HEK293 (cell line): ENCODE results near the gene PITPNC1.
A peak's percentile ranks its signal among the peaks of the same experiment; 100 is the strongest.

ENCODE experiments used
- CTCF ChIA-PET: fragments of 350-600 bp; formaldehyde crosslinking; extraction: SDS; loops from one replicate; lab custom pipeline; 2021; ENCODE audit warnings: antibody characterized with exemption; lab: Yijun Ruan, JAX
- POLR2A ChIA-PET: fragments of 300-600 bp; formaldehyde crosslinking; extraction: SDS; loops from one replicate; lab custom pipeline; 2020; ENCODE audit warnings: antibody characterized with exemption, inconsistent platforms; lab: Yijun Ruan, JAX
- H3K27ac ChIP-seq: fragments of 200-500 bp; sonication (Bioruptor generic); 2 replicates; pipeline ENCODE4 v1.5.1; 2014; ENCODE audit warnings: low read depth, low read length, control low read depth, inconsistent platforms; ENCODE audit errors: extremely low read depth
- H3K36me3 ChIP-seq, 2 experiments: fragments of 200-500 bp in 1 of 2; sonication (Bioruptor generic) in 1 of 2; 1 replicate in 1 of 2; 2 replicates in 1 of 2; pipeline ENCODE4 v1.5.1; 2014 to 2017; ENCODE audit warnings: inconsistent platforms in 2 of 2, low read length in 2 of 2; ENCODE audit not compliant: control insufficient read depth in 2 of 2, insufficient read depth in 1 of 2
- H3K4me1 ChIP-seq: fragments of 200-500 bp; sonication (Bioruptor generic); 2 replicates; pipeline ENCODE4 v1.5.1; 2014; ENCODE audit warnings: mild to moderate bottlenecking, low read length, inconsistent platforms; ENCODE audit not compliant: control insufficient read depth, insufficient read depth
- H3K4me3 ChIP-seq: 2 replicates; pipeline ENCODE4 v1.5.1; 2011; ENCODE audit warnings: low read depth, mild to moderate bottlenecking, control low read depth, low read length, moderate library complexity
- H3K9me3 ChIP-seq: fragments of 200-500 bp; sonication (Bioruptor generic); 2 replicates; pipeline ENCODE4 v1.5.1; 2014; ENCODE audit warnings: low read depth, low read length, inconsistent platforms; ENCODE audit not compliant: control insufficient read depth, insufficient read depth
- BCL11A ChIP-seq: fragments of 450-650 bp; formaldehyde crosslinking; IDR thresholded peaks from 2 replicates; pipeline ENCODE4 v1.5.1; 2016; ENCODE audit warnings: low read depth, missing biosample characterization, missing genetic modification characterization
- FEZF1 ChIP-seq: fragments of 450-650 bp; formaldehyde crosslinking; IDR thresholded peaks from 2 replicates; pipeline ENCODE4 v1.5.1; 2016; ENCODE audit warnings: missing biosample characterization, missing genetic modification characterization
- KLF1 ChIP-seq: fragments of 450-650 bp; formaldehyde crosslinking; IDR thresholded peaks from 2 replicates; pipeline ENCODE4 v1.5.1; 2016; ENCODE audit warnings: missing biosample characterization, missing genetic modification characterization
- KLF9 ChIP-seq: fragments of 450-650 bp; formaldehyde crosslinking; IDR thresholded peaks from 2 replicates; pipeline ENCODE4 v1.5.1; 2016; ENCODE audit warnings: missing biosample characterization, missing genetic modification characterization, low read depth
- MYNN ChIP-seq: fragments of 450-650 bp; formaldehyde crosslinking; IDR thresholded peaks from 2 replicates; pipeline ENCODE4 v1.5.1; 2016; ENCODE audit warnings: missing biosample characterization, missing genetic modification characterization, borderline replicate concordance
- PBX3 ChIP-seq: sonication (generic); formaldehyde crosslinking; IDR thresholded peaks from 2 replicates; pipeline ENCODE4 v1.8.1; 2022; ENCODE audit warnings: mild to moderate bottlenecking, moderate library complexity, missing genetic modification reagents
- RBAK ChIP-seq: fragments of 450-650 bp; formaldehyde crosslinking; IDR thresholded peaks from 2 replicates; pipeline ENCODE4 v1.5.1; 2016; ENCODE audit warnings: missing biosample characterization, missing genetic modification characterization
- REST ChIP-seq: fragments of 450-650 bp; formaldehyde crosslinking; IDR thresholded peaks from 2 replicates; pipeline ENCODE4 v1.5.1; 2016; ENCODE audit warnings: missing biosample characterization, missing genetic modification characterization
- ZBTB44 ChIP-seq: fragments of 450-650 bp; IDR thresholded peaks from 2 replicates; pipeline ENCODE4 v1.5.1; 2018; ENCODE audit warnings: missing biosample characterization, mild to moderate bottlenecking, missing genetic modification characterization
- ZBTB6 ChIP-seq: fragments of 450-650 bp; formaldehyde crosslinking; IDR thresholded peaks from 2 replicates; pipeline ENCODE4 v1.5.1; 2017; ENCODE audit warnings: missing biosample characterization, missing genetic modification characterization
- ZIC2 ChIP-seq: fragments of 450-650 bp; formaldehyde crosslinking; IDR thresholded peaks from 2 replicates; pipeline ENCODE4 v1.5.1; 2016; ENCODE audit warnings: missing biosample characterization, missing genetic modification characterization
- ZNF112 ChIP-seq: fragments of 450-650 bp; formaldehyde crosslinking; IDR thresholded peaks from 2 replicates; pipeline ENCODE4 v1.5.0; 2017; ENCODE audit warnings: missing biosample characterization, missing genetic modification characterization
- ZNF169 ChIP-seq: fragments of 450-650 bp; formaldehyde crosslinking; IDR thresholded peaks from 2 replicates; pipeline ENCODE4 v1.5.1; 2016; ENCODE audit warnings: missing biosample characterization, missing genetic modification characterization
- ZNF18 ChIP-seq: fragments of 450-650 bp; formaldehyde crosslinking; IDR thresholded peaks from 2 replicates; pipeline ENCODE4 v1.5.1; 2016; ENCODE audit warnings: missing biosample characterization, missing genetic modification characterization
- ZNF341 ChIP-seq: fragments of 450-650 bp; formaldehyde crosslinking; IDR thresholded peaks from 2 replicates; pipeline ENCODE4; 2016; ENCODE audit warnings: low read depth, missing biosample characterization, missing genetic modification characterization
- ZNF433 ChIP-seq: fragments of 450-650 bp; formaldehyde crosslinking; IDR thresholded peaks from 2 replicates; pipeline ENCODE4 v1.5.1; 2016; ENCODE audit warnings: missing biosample characterization, missing genetic modification characterization, low read depth
- ZNF473 ChIP-seq: fragments of 450-650 bp; formaldehyde crosslinking; IDR thresholded peaks from 2 replicates; pipeline ENCODE4 v1.5.1; 2017; ENCODE audit warnings: missing biosample characterization, missing genetic modification characterization
- ZNF514 ChIP-seq: fragments of 450-650 bp; formaldehyde crosslinking; IDR thresholded peaks from 2 replicates; pipeline ENCODE4 v1.5.1; 2016; ENCODE audit warnings: missing biosample characterization, missing genetic modification characterization
- ZNF596 ChIP-seq: fragments of 450-650 bp; IDR thresholded peaks from 2 replicates; pipeline ENCODE4 v1.5.0; 2018; ENCODE audit warnings: missing biosample characterization, mild to moderate bottlenecking, missing genetic modification characterization, moderate library complexity
- ZNF600 ChIP-seq: fragments of 450-650 bp; formaldehyde crosslinking; IDR thresholded peaks from 2 replicates; pipeline ENCODE4 v1.5.1; 2016; ENCODE audit warnings: missing biosample characterization, missing genetic modification characterization
- ZNF621 ChIP-seq: fragments of 450-650 bp; formaldehyde crosslinking; IDR thresholded peaks from 2 replicates; pipeline ENCODE4 v1.5.1; 2017; ENCODE audit warnings: missing biosample characterization, missing genetic modification characterization
- ZNF624 ChIP-seq: fragments of 450-650 bp; formaldehyde crosslinking; IDR thresholded peaks from 2 replicates; pipeline ENCODE4 v1.5.1; 2017; ENCODE audit warnings: missing biosample characterization, missing genetic modification characterization
- ZNF704 ChIP-seq: fragments of 450-650 bp; formaldehyde crosslinking; IDR thresholded peaks from 2 replicates; pipeline ENCODE4 v1.5.1; 2016; ENCODE audit warnings: missing biosample characterization, missing genetic modification characterization

The PITPNC1 gene

GRCh38 chr17:67434061-67434525 lies 57.0 kb downstream of the PITPNC1 start:
- Histone ChIP-seq H3K36me3 (no peaks in the 10 kb centered on the region), H3K27ac (no peak overlapping the region), H3K4me3 (no peak overlapping the region), H3K4me1 (peaks cover 7% of the 10 kb centered on the region), H3K9me3 (no peaks in the 10 kb centered on the region)
- ChIA-PET POLR2A (no interaction called here), CTCF (interaction anchor here (1.0 kb wide), 1 partner anchor 41 kb away, joined by 3 read pairs; no protein-coding TSS in a partner anchor)
- TF ChIP-seq ZNF473 (tag by site-specific recombination) (no peak), REST (tag by site-specific recombination) (no peak), ZNF624 (tag by site-specific recombination) (no peak), KLF1 (tag by site-specific recombination) (no peak), ZNF600 (tag by site-specific recombination) (0 out of 2 replicates have a peak, but pooled peaks have one; percentile 19), ZBTB44 (tag by site-specific recombination) (no peak), ZNF621 (no peak), ZBTB6 (tag by site-specific recombination) (peak; percentile 29; the same call in 1 of the 2 replicates)

GRCh38 chr17:67435122-67435521 lies 58.0 kb downstream of the PITPNC1 start:
- ChIA-PET POLR2A (no interaction called here), CTCF (no interaction called here)
- Histone ChIP-seq H3K9me3 (no peaks in the 10 kb centered on the region), H3K27ac (no peak overlapping the region), H3K4me3 (no peak overlapping the region), H3K36me3 (no peaks in the 10 kb centered on the region), H3K4me1 (peaks cover 7% of the 10 kb centered on the region)
- TF ChIP-seq FEZF1 (tag by site-specific recombination) (no peak), ZNF169 (tag by site-specific recombination) (no peak), RBAK (tag by site-specific recombination) (no peak), ZNF18 (tag by site-specific recombination) (no peak), ZNF704 (tag by site-specific recombination) (no peak), BCL11A (tag by site-specific recombination) (no peak), PBX3 (no peak), ZNF341 (tag by site-specific recombination) (no peak), ZNF112 (no peak), ZNF433 (tag by site-specific recombination) (no peak), ZNF514 (tag by site-specific recombination) (no peak), MYNN (tag by site-specific recombination) (no peak), ZNF596 (tag by site-specific recombination) (no peak), KLF9 (tag by site-specific recombination) (no peak), ZIC2 (tag by site-specific recombination) (no peak)
